ENCODE results near the gene DPP10.

DPP10 gene

GRCh38 chr2:115520727-115521126 lies 1078.3 kb downstream of the DPP10 start:
- FAIRE-seq = no peak
- DNase-seq (ENCODE audit: insufficient read length, low spot score) = no peak

DNA sequence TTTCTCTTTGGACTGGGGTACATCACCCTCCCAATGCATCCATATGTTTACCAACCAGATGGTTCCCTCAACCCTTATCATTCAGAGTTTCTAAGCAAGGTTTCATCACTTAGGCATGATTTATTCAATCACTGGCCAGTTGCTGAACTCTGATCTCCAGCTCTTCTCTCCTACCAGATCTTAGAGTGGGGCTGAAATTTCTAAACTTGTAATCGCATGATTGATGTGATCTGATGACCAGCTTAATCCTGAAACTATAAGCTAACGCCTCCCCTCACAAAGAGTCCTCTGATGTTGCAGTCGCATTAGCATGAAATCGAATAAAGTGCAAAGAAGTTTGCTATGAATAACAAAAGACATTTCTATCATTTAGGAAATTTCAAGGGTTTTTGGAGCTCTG lies 1082.0 kb downstream of the DPP10 start:
- DNase-seq (ENCODE audit: insufficient read length, low spot score) = no peak
- FAIRE-seq = no peak

GRCh38 chr2:115529627-115530026 lies 1087.2 kb downstream of the DPP10 start:
- DNase-seq (ENCODE audit: insufficient read length, low spot score) (no peak), FAIRE-seq (no peak)

DNA sequence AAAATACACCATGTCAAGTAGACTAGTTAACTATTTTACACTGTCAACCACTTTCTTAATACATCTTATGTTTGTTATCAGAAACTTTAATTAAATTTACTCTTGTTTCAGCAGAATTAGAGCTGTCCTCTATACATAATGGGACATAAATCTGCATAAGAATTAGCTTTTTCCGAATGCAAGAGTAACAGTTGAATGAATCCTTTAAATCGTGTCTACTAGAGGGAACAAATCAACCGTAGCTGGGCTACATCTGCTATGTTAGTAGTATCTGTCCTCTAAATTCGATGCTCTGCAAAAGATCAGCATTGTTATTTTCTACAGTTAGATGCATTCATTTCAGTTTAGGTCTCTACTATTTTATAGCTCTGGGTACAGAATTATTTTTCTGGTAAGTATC lies 1090.6 kb downstream of the DPP10 start:
- DNase-seq (ENCODE audit: insufficient read length, low spot score) (no peak), FAIRE-seq (no peak)

DNA sequence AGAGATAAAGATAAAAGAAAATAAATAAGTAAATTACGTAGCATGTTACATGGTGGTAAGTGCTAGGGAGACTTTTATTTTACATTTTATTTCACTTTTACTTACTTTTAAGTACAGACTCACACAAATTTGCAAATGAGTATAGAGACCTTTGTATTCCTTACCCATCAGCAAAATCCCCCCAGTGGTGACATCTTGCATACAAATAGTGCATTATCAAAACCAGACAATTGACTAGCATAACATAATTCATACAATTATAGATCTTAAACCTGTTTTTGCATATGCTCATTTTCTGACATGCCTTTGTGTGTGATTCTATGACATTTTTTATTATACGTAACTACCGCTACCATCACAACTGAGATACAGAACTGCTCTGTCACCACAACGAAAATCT lies 1099.4 kb downstream of the DPP10 start:
- no peak for FAIRE-seq
- DNase-seq (ENCODE audit: insufficient read length, low spot score) = no peak

GRCh38 chr2:115542331-115542730 lies 1099.9 kb downstream of the DPP10 start:
- DNase-seq (ENCODE audit: insufficient read length, low spot score) (no peak), FAIRE-seq (no peak)

GRCh38 chr2:115543024-115543423 lies 1100.6 kb downstream of the DPP10 start:
- no peak for DNase-seq (ENCODE audit: insufficient read length, low spot score)
- FAIRE-seq = no peak

GRCh38 chr2:115543461-115543860 lies 1101.0 kb downstream of the DPP10 start:
- DNase-seq (ENCODE audit: insufficient read length, low spot score) = no peak
- no peak for FAIRE-seq

DNA sequence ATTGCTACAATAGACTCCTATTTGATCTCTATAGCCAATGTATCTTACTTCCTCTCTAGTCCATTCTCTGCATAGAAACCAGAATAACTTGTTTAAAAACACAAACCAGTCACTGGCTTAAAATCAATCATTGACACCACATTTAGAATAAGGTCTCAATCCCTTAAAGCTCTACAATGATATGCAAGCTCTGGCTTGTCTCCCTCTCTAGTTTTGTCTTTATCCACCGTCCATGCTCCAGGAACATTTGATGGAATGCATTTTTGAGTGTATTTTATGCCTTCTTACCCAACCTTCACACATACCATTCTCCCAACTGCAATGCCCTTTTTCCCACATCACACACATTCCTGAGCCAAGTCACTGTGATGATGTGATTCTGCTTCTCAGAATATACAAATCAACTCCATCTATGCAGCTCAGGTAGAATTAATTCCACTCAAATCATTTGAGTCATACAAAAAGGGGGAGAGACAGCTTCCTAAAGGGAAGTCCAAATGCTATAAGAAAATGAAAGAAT lies 1107.2 kb downstream of the DPP10 start:
- no peak for FAIRE-seq
- DNase-seq (ENCODE audit: insufficient read length, low spot score) = no peak

DNA sequence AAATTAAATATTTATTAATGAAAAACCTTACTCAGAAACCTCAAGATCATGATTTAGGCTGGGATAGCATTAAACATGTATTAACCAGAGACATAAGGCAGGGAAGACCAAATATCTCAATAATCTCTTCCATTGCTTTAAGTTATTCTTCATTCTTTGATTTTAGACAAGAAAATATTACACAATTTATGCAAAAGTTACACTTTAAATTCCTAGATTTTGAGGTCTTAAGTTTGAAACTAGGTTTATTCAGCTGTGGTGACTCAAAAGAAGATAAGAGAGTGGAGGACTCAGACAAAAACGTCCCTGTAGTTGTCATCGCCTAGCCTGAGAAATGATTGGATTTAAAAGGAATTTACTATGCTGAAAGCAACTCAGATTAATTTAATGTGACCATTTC lies 1110.3 kb downstream of the DPP10 start:
- no peak for DNase-seq (ENCODE audit: insufficient read length, low spot score)
- FAIRE-seq = no peak

- no peak for FAIRE-seq
- no peak for DNase-seq (ENCODE audit: insufficient read length, low spot score)
These were observed 1111.7 kb downstream of the DPP10 start for GRCh38 chr2:115554153-115554552.

DNA sequence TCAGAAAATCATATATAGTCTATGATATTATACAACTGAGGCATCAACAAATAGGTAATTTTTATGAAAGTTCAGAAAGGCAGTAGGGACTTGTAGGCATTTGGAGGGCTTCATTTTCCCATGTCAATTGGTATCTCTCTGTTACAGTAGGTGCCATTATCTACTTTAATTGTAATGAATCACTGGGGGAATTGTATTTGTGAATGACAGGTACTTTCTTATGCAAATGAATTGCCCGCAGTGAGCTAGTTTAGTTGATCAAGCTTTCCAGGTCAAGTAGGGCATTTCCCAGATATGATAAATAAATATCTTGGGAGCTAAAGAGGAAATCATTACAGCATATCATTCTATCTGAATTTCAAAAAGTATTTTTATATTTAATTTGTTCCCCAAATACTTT lies 1116.3 kb downstream of the DPP10 start:
- no peak for FAIRE-seq
- no peak for DNase-seq (ENCODE audit: insufficient read length, low spot score)

DNA sequence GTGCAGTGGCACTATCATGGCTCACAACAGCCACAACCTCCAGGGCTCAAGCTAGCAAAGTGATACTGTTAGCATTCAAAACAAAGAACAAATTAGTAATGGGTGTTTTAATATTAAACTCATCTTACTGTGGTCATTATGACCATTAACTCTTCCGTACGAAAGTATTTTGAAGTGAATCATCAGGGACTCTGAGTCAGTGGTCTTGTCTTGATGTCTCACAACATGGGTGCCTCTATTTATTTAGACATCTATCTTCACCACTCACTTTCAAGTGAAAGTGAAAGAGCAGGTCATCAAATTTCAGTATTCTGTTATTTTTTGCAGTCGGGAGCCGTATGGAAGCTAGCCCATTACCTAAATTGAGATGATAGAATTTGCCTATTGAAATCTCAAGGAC lies 1118.2 kb downstream of the DPP10 start:
- DNase-seq (ENCODE audit: insufficient read length, low spot score) (no peak), FAIRE-seq (no peak)

DNA sequence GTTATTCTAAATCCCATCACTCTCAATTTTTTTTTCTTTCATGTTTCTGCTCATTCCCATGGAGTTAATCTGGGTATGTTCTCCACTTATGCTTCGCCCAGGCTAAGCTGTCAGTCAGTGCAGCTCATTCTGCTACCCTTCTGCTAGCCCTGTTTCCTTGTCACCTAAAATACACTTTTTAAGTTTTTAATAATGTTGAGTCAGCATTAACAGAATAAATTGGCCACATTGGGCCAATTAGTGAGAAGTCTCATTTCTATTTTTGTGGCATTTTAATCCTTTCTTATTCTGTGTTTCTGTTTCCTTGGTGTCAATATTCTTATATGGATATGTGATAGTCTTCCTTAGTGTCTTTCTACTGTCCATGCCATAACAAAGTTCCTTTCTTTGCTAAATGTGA lies 1126.2 kb downstream of the DPP10 start:
- DNase-seq (ENCODE audit: insufficient read length, low spot score) (no peak), FAIRE-seq (no peak)

GRCh38 chr2:115569547-115569946 lies 1127.1 kb downstream of the DPP10 start:
- FAIRE-seq (no peak), DNase-seq (ENCODE audit: insufficient read length, low spot score) (no peak)

DNA sequence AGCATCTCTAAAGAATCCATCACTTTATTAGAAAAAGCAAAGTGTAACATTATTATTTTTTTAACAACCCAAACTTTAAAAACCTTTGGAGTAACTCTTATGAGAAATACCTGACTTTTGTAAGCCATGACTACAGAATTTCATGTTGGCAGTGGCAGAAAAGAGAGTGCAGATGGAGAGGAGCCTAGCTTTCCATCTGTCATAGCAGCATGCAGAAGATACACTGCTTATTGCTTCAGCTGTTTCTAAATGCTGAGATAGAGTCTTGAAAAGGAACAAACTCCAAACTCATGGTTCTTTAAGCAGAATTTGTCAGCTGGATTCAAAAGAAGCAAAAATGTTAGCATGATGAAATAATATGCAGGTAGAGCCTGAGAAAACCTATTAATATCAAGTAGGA lies 1130.3 kb downstream of the DPP10 start:
- DNase-seq (ENCODE audit: insufficient read length, low spot score) = no peak
- no peak for FAIRE-seq

- no peak for DNase-seq (ENCODE audit: insufficient read length, low spot score)
- no peak for FAIRE-seq
These were observed 1131.3 kb downstream of the DPP10 start for GRCh38 chr2:115573756-115574155.

DNA sequence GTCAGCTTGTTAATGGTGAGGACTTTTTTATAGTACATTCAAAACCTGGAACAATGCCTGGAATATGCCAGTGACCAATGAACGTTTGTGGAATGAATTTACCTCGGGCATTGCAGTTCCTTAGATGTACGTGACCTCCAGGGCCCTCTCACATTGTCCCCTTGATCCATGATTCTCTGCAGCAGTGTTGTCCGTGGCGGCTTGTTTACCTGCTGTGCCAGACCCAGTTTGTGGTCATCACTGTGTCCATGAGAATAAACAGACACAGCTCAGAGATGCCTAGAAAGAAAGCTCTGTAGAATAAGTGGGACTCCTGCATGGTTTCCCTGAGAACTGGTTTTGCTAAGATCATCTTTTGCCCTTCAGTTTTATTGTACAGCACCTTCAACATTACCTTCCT lies 1132.2 kb downstream of the DPP10 start:
- FAIRE-seq = no peak
- no peak for DNase-seq (ENCODE audit: insufficient read length, low spot score)

DNA sequence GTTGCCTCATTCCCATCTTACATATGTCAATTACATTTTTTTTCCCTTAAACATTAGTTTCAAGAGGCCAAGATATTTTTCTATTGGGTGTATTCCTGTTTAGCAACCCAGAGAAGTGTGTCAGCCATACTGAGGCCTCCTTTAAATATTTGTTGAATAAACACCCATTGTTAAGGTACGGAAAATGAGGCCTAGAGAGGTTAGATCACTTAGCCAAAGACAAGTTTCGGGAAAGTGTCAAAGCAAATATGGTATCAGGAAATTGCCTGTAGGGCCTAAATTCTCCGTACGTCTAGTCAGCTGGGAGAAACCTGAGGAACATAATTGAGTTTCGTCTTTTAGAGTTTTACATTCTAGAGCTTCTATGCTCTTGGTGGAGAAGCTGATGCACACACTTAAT lies 1138.3 kb downstream of the DPP10 start:
- FAIRE-seq (no peak), DNase-seq (ENCODE audit: insufficient read length, low spot score) (no peak)

DNA sequence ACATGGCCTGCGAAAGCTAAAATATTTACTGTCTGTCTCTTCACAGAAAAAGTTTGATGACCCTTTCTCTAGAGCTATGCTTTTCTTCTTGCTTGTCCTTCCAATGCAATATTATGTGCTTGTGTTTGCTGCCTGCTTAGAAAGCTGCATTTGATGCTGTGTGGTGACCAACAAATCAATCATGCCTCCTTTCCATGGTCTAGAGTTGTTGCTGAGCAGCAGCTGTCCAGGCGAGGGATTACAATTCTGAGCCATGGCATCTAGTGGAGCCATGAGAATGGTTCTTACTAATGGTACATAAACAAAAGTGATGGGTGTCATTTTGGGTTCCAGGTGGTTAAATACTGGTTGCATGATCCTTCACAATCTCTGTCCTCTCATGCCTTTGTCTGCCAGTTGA lies 1142.1 kb downstream of the DPP10 start:
- DNase-seq (ENCODE audit: insufficient read length, low spot score) (no peak), FAIRE-seq (no peak)

DNA sequence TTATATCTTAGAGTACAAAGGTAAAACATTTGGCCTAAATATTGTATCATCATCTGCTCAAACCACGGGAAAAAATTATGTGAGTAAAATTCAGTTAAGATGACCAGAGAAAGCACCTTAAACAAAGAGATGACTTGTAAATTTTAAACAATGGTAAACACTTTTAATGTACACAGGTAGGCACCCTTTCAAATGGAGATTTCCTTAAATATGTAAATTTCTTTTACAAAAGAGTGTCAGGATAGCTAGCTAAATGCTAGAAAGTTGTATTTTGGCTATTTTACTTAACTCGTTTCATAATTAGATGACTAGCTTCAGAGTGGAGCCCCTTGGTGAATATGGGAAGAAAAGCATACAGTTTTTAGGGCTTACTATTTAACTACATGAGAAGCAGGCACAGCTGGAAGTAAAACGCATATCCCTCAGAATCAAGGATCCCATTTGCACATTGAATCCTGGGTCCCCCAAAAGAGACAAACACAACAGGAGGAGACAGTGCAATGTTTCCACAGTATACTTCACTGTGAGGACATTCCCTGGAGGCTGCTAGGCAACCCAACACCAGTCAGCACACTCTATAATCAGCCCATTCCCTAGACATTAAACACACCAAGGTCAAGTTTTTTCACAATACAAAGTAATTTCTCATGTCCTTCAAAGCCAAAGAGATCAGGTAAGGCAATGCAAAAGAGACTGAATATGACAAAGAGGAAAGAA lies 1154.4 kb downstream of the DPP10 start:
- FAIRE-seq = no peak
- DNase-seq (ENCODE audit: insufficient read length, low spot score) = no peak

- FAIRE-seq (no peak), DNase-seq (ENCODE audit: insufficient read length, low spot score) (no peak)
These were observed 1160.8 kb downstream of the DPP10 start for GRCh38 chr2:115603285-115603684.

DNA sequence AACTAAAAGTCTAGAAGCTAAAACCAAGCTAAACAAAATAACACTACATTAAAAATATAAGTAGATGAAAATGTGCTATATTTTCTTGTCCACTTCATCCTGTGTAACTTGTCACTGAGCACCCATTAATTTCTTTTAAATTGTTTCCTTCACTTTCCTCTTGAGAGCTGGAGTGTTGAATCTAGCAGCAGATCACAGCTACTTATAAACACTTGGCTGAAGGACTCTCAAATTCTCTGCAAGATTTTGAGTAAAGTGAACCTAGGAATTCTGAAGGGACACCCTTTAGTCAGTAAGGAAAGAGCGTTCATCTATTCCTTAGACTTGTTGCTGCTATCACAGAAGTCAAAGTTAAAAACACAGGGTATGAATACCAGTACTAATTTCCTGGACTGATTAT lies 1163.9 kb downstream of the DPP10 start:
- FAIRE-seq = no peak

More for the DNA sequence above, 1163.9 kb downstream of the DPP10 start:
- DNase-seq (ENCODE audit: insufficient read length, low spot score) = no peak

Data from GM19239 (cell line).